HepG2 (cell line): ENCODE measurements around the gene ORC3. TPM values are rescaled to one million over a fixed set of nuclear protein-coding genes. Genes with fewer than 3 reads are reported as not detected.

Experiments
- ATF1 ChIP-seq: IDR thresholded peaks from 2 replicates; pipeline ENCODE4 v1.6.1; 2016; ENCODE audit warnings: mild to moderate bottlenecking, control low read depth
- FOSL2 ChIP-seq: sonication (generic); formaldehyde crosslinking; IDR thresholded peaks from 2 replicates; pipeline ENCODE4 v1.4.0; 2020; ENCODE audit warnings: missing genetic modification reagents
- FOXA1 ChIP-seq, 2 experiments: fragments of 450-650 bp in 1 of 2; sonication (generic) in 1 of 2; formaldehyde crosslinking in 1 of 2; IDR thresholded peaks; 2 replicates each; pipeline versions ENCODE4 v1.4.0 to v1.6.1; 2016 to 2020; ENCODE audit warnings: missing genetic modification reagents in 1 of 2
- GATAD2A ChIP-seq: IDR thresholded peaks from 2 replicates; pipeline ENCODE4 v1.6.1; 2016
- HIC2 ChIP-seq: sonication (generic); formaldehyde crosslinking; IDR thresholded peaks from 2 replicates; pipeline ENCODE4 v1.9.0; 2022; ENCODE audit warnings: low read depth, missing genetic modification reagents
- IKZF4 ChIP-seq: sonication (generic); formaldehyde crosslinking; IDR thresholded peaks from 2 replicates; pipeline ENCODE4 v1.5.1; 2020; ENCODE audit warnings: borderline replicate concordance, mild to moderate bottlenecking, low read depth, missing genetic modification reagents; ENCODE audit errors: not compliant biosample characterization
- PHF20 ChIP-seq: sonication (generic); formaldehyde crosslinking; IDR thresholded peaks from 2 replicates; pipeline ENCODE4 v1.5.0; 2020; ENCODE audit warnings: mild to moderate bottlenecking, missing genetic modification reagents
- PREB ChIP-seq: sonication (generic); formaldehyde crosslinking; IDR thresholded peaks from 2 replicates; pipeline ENCODE4 v1.4.0; 2020; ENCODE audit warnings: missing genetic modification reagents
- RBFOX2 ChIP-seq: fragments of 200-400 bp; formaldehyde crosslinking; IDR thresholded peaks from 2 replicates; pipeline ENCODE4 v1.6.1; 2017; ENCODE audit warnings: low read depth, mild to moderate bottlenecking, low read length
- SAP130 ChIP-seq: IDR thresholded peaks from 2 replicates; pipeline ENCODE4 v1.6.1; 2016; ENCODE audit warnings: low read depth
- ZNF557 ChIP-seq: sonication (generic); formaldehyde crosslinking; IDR thresholded peaks from 2 replicates; pipeline ENCODE4 v1.4.0; 2020; ENCODE audit warnings: missing genetic modification reagents
- ZNF607 ChIP-seq: sonication (generic); formaldehyde crosslinking; IDR thresholded peaks from 2 replicates; pipeline ENCODE4 v1.5.1; 2020; ENCODE audit warnings: missing genetic modification reagents, mild to moderate bottlenecking, borderline replicate concordance
- ZNF614 ChIP-seq: IDR thresholded peaks from 2 replicates; pipeline ENCODE4 v1.6.1; 2018; ENCODE audit warnings: missing biosample characterization, missing genetic modification reagents, inconsistent platforms, borderline replicate concordance
- ZNF879 ChIP-seq: sonication (generic); formaldehyde crosslinking; IDR thresholded peaks from 2 replicates; pipeline ENCODE4 v1.8.1; 2023; ENCODE audit warnings: missing genetic modification reagents
- polyA plus RNA-seq, 8 experiments: library from polyadenylated mRNA; depleted of rRNA in 3 of 8; stranded (reverse) in 7 of 8; unstranded in 1 of 8; fragments of >200 nt; fragmentation: Illumina TruSeq in 4 of 8; extraction: Trizol in 4 of 8; gene quantifications; 2 replicates each; pipeline versions ENCODE4 v1.2.1 to v1.2.3, GENCODE V29; 2011 to 2016; ENCODE audit warnings: low read depth in 4 of 8, missing spikeins in 1 of 8, mixed read lengths in 1 of 8; ENCODE audit not compliant: insufficient read depth in 1 of 8
- total RNA-seq, 5 experiments: library from RNA; depleted of rRNA; stranded (reverse); fragments of >200 nt; fragmentation: Illumina TruSeq; extraction: Trizol; gene quantifications; 2 replicates each; pipeline ENCODE4 v1.2.3, GENCODE V29; 2016; ENCODE audit warnings: low read depth in 1 of 5
- TF ChIP-seq, protein P1 (sequence below): sonication (generic); formaldehyde crosslinking; IDR thresholded peaks from 2 replicates; pipeline ENCODE4 v1.4.0; 2020; ENCODE audit warnings: low read depth, mild to moderate bottlenecking, missing genetic modification reagents
- TF ChIP-seq, protein P2 (sequence below): sonication (generic); formaldehyde crosslinking; IDR thresholded peaks from 2 replicates; pipeline ENCODE4 v1.5.1; 2020; ENCODE audit warnings: missing genetic modification reagents, mild to moderate bottlenecking, borderline replicate concordance
- TF ChIP-seq, protein P3 (sequence below): sonication (generic); formaldehyde crosslinking; IDR thresholded peaks from 2 replicates; pipeline ENCODE4 v1.4.0; 2020; ENCODE audit warnings: mild to moderate bottlenecking, missing genetic modification reagents, borderline replicate concordance
- TF ChIP-seq, protein P4 (sequence below): sonication (generic); formaldehyde crosslinking; IDR thresholded peaks from 2 replicates; pipeline ENCODE4 v1.4.0; 2020; ENCODE audit warnings: missing genetic modification reagents, borderline replicate concordance

The ORC3 gene
- total and polyA plus RNA-seq, 2 of the 13 experiments (the other 11 are each of a cell fraction or from before 2014, with no cell fraction given), result 21.8 to 43.5 TPM

GRCh38 chr6:87701676-87702588, 112.0 kb downstream of the ORC3 start, which contains the start of gene AKIRIN2 (continued):
- TF ChIP-seq ZNF614, result 0 out of 2 replicates have a peak, but pooled peaks have one; percentile 37
- TF ChIP-seq ZNF879 (CRISPR knock-in tag), result no peak
- no peak; the same call in 1 of the 2 replicates for TF ChIP-seq GATAD2A
- no peak for TF ChIP-seq ZNF607
- TF ChIP-seq, protein P1, sequence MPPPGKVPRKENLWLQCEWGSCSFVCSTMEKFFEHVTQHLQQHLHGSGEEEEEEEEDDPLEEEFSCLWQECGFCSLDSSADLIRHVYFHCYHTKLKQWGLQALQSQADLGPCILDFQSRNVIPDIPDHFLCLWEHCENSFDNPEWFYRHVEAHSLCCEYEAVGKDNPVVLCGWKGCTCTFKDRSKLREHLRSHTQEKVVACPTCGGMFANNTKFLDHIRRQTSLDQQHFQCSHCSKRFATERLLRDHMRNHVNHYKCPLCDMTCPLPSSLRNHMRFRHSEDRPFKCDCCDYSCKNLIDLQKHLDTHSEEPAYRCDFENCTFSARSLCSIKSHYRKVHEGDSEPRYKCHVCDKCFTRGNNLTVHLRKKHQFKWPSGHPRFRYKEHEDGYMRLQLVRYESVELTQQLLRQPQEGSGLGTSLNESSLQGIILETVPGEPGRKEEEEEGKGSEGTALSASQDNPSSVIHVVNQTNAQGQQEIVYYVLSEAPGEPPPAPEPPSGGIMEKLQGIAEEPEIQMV (CRISPR knock-in tag), result no peak
- no peak; the same call in 1 of the 2 replicates for TF ChIP-seq FOSL2 (CRISPR knock-in tag)
- TF ChIP-seq RBFOX2, result peak; percentile 93
- TF ChIP-seq HIC2 (CRISPR knock-in tag), result no peak
- TF ChIP-seq, protein P2, sequence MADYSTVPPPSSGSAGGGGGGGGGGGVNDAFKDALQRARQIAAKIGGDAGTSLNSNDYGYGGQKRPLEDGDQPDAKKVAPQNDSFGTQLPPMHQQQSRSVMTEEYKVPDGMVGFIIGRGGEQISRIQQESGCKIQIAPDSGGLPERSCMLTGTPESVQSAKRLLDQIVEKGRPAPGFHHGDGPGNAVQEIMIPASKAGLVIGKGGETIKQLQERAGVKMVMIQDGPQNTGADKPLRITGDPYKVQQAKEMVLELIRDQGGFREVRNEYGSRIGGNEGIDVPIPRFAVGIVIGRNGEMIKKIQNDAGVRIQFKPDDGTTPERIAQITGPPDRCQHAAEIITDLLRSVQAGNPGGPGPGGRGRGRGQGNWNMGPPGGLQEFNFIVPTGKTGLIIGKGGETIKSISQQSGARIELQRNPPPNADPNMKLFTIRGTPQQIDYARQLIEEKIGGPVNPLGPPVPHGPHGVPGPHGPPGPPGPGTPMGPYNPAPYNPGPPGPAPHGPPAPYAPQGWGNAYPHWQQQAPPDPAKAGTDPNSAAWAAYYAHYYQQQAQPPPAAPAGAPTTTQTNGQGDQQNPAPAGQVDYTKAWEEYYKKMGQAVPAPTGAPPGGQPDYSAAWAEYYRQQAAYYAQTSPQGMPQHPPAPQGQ, result no peak
- TF ChIP-seq, protein P3, sequence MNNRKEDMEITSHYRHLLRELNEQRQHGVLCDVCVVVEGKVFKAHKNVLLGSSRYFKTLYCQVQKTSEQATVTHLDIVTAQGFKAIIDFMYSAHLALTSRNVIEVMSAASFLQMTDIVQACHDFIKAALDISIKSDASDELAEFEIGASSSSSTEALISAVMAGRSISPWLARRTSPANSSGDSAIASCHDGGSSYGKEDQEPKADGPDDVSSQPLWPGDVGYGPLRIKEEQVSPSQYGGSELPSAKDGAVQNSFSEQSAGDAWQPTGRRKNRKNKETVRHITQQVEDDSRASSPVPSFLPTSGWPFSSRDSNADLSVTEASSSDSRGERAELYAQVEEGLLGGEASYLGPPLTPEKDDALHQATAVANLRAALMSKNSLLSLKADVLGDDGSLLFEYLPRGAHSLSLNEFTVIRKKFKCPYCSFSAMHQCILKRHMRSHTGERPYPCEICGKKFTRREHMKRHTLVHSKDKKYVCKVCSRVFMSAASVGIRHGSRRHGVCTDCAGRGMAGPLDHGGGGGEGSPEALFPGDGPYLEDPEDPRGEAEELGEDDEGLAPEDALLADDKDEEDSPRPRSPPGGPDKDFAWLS (CRISPR knock-in tag), result no peak
- TF ChIP-seq SAP130, result peak; percentile 92
- TF ChIP-seq, protein P4, sequence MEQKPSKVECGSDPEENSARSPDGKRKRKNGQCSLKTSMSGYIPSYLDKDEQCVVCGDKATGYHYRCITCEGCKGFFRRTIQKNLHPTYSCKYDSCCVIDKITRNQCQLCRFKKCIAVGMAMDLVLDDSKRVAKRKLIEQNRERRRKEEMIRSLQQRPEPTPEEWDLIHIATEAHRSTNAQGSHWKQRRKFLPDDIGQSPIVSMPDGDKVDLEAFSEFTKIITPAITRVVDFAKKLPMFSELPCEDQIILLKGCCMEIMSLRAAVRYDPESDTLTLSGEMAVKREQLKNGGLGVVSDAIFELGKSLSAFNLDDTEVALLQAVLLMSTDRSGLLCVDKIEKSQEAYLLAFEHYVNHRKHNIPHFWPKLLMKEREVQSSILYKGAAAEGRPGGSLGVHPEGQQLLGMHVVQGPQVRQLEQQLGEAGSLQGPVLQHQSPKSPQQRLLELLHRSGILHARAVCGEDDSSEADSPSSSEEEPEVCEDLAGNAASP, result 0 out of 2 replicates have a peak, but pooled peaks have one; percentile 15
- TF ChIP-seq IKZF4 (CRISPR knock-in tag), result no peak
- TF ChIP-seq ZNF557 (CRISPR knock-in tag), result no peak
- TF ChIP-seq ATF1, result peak; percentile 79; the same call in 1 of the 2 replicates
- no peak for TF ChIP-seq PREB (CRISPR knock-in tag)
- no peak for TF ChIP-seq FOXA1 (IDR thresholded peaks at IDR 0.05)
- 0 out of 2 replicates have a peak, but pooled peaks have one; percentile 12 for TF ChIP-seq FOXA1 (CRISPR knock-in tag; IDR thresholded peaks at IDR 0.05)
- TF ChIP-seq PHF20 (CRISPR knock-in tag), result no peak; the same call in none of the 2 replicates
